ENCODE measurements around the gene FNBP1L. TPM values are rescaled to one million over a fixed set of nuclear protein-coding genes. Genes with fewer than 3 reads are reported as not detected.
A peak's percentile ranks its signal among the peaks of the same experiment; 100 is the strongest.

The FNBP1L gene
- total and polyA plus RNA-seq, 2 of the 8 experiments (the other 6 are each of a cell fraction or from before 2014, with no cell fraction given), result 48.9 to 95.9 TPM

- Histone ChIP-seq H3K23ac (ENCODE audit: insufficient read length) (no peak overlapping the region), H3K14ac (ENCODE audit: insufficient read length) (no peak overlapping the region), H2BK12ac (ENCODE audit: low read depth, low read length) (no peak overlapping the region), H2AFZ (ENCODE audit: low read length) (no peak overlapping the region), H3K36me3 (ENCODE audit: control insufficient read depth in 2 of 4, insufficient read depth in 4 of 4, low read length in 3 of 4) (peaks cover 0 to 4% (median 1%) of the 10 kb centered on the region in 4 experiments; a peak in 3 of 8 replicates), H2BK15ac (ENCODE audit: low read length) (no peak overlapping the region), H3K4me2 (ENCODE audit: insufficient read depth in 1 of 2, low read depth in 2 of 2, low read length in 2 of 2) (no peak overlapping the region), H4K20me1 (replicated peaks in 1 of 2; ENCODE audit: control insufficient read depth in 1 of 2, insufficient read depth in 2 of 2, low read length in 2 of 2) (peaks cover 0 to 4% of the 10 kb centered on the region in 2 experiments), H3K9me3 (ENCODE audit: insufficient read depth in 2 of 2, low read depth in 1 of 2, low read length in 1 of 2) (no peaks in the 10 kb centered on the region), H3K9ac (replicated peaks in 1 of 4; ENCODE audit: extremely low read depth in 1 of 4, low read depth in 3 of 4, low read length in 3 of 4) (no peak overlapping the region), H4K91ac (replicated peaks; ENCODE audit: insufficient read length, low read length) (no peak overlapping the region), H3K27me3 (replicated peaks in 1 of 4; ENCODE audit: control insufficient read depth in 3 of 4, extremely low read depth in 1 of 4, insufficient read depth in 3 of 4, low read length in 3 of 4) (no peaks in the 10 kb centered on the region), H3K18ac (ENCODE audit: extremely low read depth, low read length) (no peak overlapping the region), H3K56ac (replicated peaks; ENCODE audit: insufficient read length, low read depth, low read length) (no peak overlapping the region), H3K79me1 (ENCODE audit: low read depth, low read length) (0 out of 2 replicates have a peak, but pooled peaks cover 3% of the 10 kb centered on the region), H2AK5ac (ENCODE audit: low read depth, low read length) (no peak overlapping the region), H3K4ac (replicated peaks; ENCODE audit: insufficient read length, low read depth, low read length) (no peak overlapping the region), H3K4me1 (replicated peaks in 1 of 4; ENCODE audit: control insufficient read depth in 3 of 4, insufficient read depth in 4 of 4, low read length in 3 of 4) (peaks cover 7 to 14% (median 8%) of the 10 kb centered on the region in 4 experiments; a peak in 6 of 7 replicates), H2BK5ac (ENCODE audit: low read depth, low read length) (no peak overlapping the region; the same call in 1 of the 2 replicates), H4K5ac (ENCODE audit: insufficient read length, low read depth, low read length) (no peak overlapping the region), H2BK20ac (ENCODE audit: low read length) (no peak overlapping the region), H3K23me2 (ENCODE audit: low read depth, low read length) (no peaks in the 10 kb centered on the region), H3K79me2 (ENCODE audit: control insufficient read depth in 1 of 2, insufficient read depth in 2 of 2, low read length in 2 of 2) (no peaks in the 10 kb centered on the region), H3K27ac (ENCODE audit: low read depth, low read length) (no peak overlapping the region), H3K4me3 (ENCODE audit: extremely low read depth in 1 of 4, insufficient read depth in 2 of 4, low read depth in 3 of 4, low read length in 4 of 4) (no peak overlapping the region), H4K8ac (ENCODE audit: extremely low read depth, insufficient read depth, low read length) (no peak overlapping the region), H2BK120ac (replicated peaks; ENCODE audit: low read depth, low read length) (no peak overlapping the region)
- DNase-seq (ENCODE audit: low read depth in 1 of 2, low spot score in 2 of 2) (no peak), FAIRE-seq (no peak)
- CTCF ChIA-PET (ENCODE audit: partially characterized antibody), result interaction anchor here (0.6 to 2.3 kb wide), 9 partner anchors 17 to 287 kb away, joined by 3 to 9 read pairs (median 4); no protein-coding TSS in a partner anchor
- POLR2A ChIA-PET (ENCODE audit: partially characterized antibody), result interaction anchor here (0.6 to 1.4 kb wide), 5 partner anchors 10 to 288 kb away, joined by 3 to 5 read pairs (median 4); partner anchors contain the start of gene DNTTIP2
- TF ChIP-seq EZH2 (IDR thresholded peaks at IDR 0.05; ENCODE audit: low read depth, low read length, severe bottlenecking) (no peak), RAD21 (IDR thresholded peaks at IDR 0.05 in 1 of 2, conservative IDR thresholded peaks at IDR 0.05 in 1 of 2; ENCODE audit: low read depth in 2 of 2, low read length in 2 of 2) (peak in 1 of 2 experiments; percentile 0; a peak in 1 of 4 replicates), CBX8 (IDR thresholded peaks at IDR 0.05; ENCODE audit: borderline replicate concordance, low read depth, low read length) (no peak)
- 97% methylated on average over 17 of the region's 17 CpGs; no CpG with 5 or more reads in 1 of the 2 experiments for WGBS, 2 experiments (ENCODE audit: extremely low coverage in 1 of 2, insufficient coverage in 1 of 2, insufficient read length in 1 of 2, insufficient replicate concordance in 2 of 2, low coverage in 1 of 2, low lambda C conversion rate in 2 of 2, missing lambda C conversion rate in 1 of 2)
Measured at GRCh38 chr1:93591676-93592550, 144.0 kb downstream of the FNBP1L start.

Data from H1 (cell line).